Endothelial cell of umbilical vein (primary cell): ENCODE results near the gene HNRNPK. TPM values are rescaled to one million over a fixed set of nuclear protein-coding genes. Genes with fewer than 3 reads are reported as not detected.

Source experiments
- BruUV-seq: library from RNA; stranded (reverse); fragments of 400-500 nt; replicated peaks from 2 replicates; lab custom pipeline; 2021; lab: Mats Ljungman, UMichigan
- CTCF ChIA-PET: fragments of 300-600, 350-600 bp; sonication (Branson Sonifier 250); formaldehyde crosslinking; loops from one replicate; lab custom pipeline; 2021; ENCODE audit warnings: antibody characterized with exemption, inconsistent platforms; lab: Charles Lee
- POLR2A ChIA-PET: fragments of 300-600, 350-600 bp; sonication (Branson Sonifier 250); formaldehyde crosslinking; loops from one replicate; lab custom pipeline; 2021; ENCODE audit warnings: antibody characterized with exemption, inconsistent platforms; lab: Charles Lee
- DNase-seq: peaks from one replicate; pipeline ENCODE4 v3.0.0-alpha.2; 2011; ENCODE audit warnings: low read depth, low spot score
- FAIRE-seq: peaks from 2 replicates; lab custom pipeline; 2011; peaks lifted over from hg19 to GRCh38; lab: Jason Lieb, UNC
- H2AFZ ChIP-seq: 2 replicates; pipeline ENCODE4 v1.6.0; 2012; ENCODE audit warnings: low read depth, low read length, control low read depth, inconsistent platforms
- H3K27ac ChIP-seq: 2 replicates; pipeline ENCODE4 v1.5.1; 2011; ENCODE audit warnings: low read depth, mild to moderate bottlenecking, control low read depth, low read length, moderate library complexity; ENCODE audit not compliant: insufficient read depth
- H3K27me3 ChIP-seq, 2 experiments: 2 replicates each; pipeline versions ENCODE4 v1.6.0 to v1.6.1; 2011; ENCODE audit warnings: low read length in 2 of 2, mixed read lengths in 1 of 2; ENCODE audit not compliant: control insufficient read depth in 2 of 2, insufficient read depth in 2 of 2
- H3K36me3 ChIP-seq, 2 experiments: 2 replicates in 1 of 2; 3 replicates in 1 of 2; pipeline ENCODE4 v1.5.1; 2011; ENCODE audit warnings: low read length in 2 of 2, mild to moderate bottlenecking in 1 of 2, moderate library complexity in 1 of 2; ENCODE audit not compliant: control insufficient read depth in 2 of 2, insufficient read depth in 2 of 2; ENCODE audit errors: extremely low read depth in 1 of 2
- H3K4me1 ChIP-seq: 3 replicates; pipeline ENCODE4 v1.5.1; 2011; ENCODE audit warnings: mild to moderate bottlenecking, low read length; ENCODE audit not compliant: control insufficient read depth, insufficient read depth; ENCODE audit errors: extremely low read depth
- H3K4me2 ChIP-seq: 2 replicates; pipeline ENCODE4 v1.6.1; 2011; ENCODE audit warnings: low read length, control low read depth, mixed read lengths; ENCODE audit not compliant: insufficient read depth
- H3K4me3 ChIP-seq, 3 experiments: fragments of 200-600 bp in 1 of 3; sonication (generic), shearing (Covaris generic) in 1 of 3; replicated peaks in 1 of 3; 2 replicates each; pipeline ENCODE4 v1.5.1; 2011 to 2016; ENCODE audit warnings: control low read depth in 3 of 3, low read length in 3 of 3, mild to moderate bottlenecking in 2 of 3, inconsistent platforms in 1 of 3, low read depth in 1 of 3, moderate library complexity in 1 of 3; ENCODE audit not compliant: insufficient read depth in 1 of 3
- H3K79me2 ChIP-seq: 2 replicates; pipeline ENCODE4 v1.6.0; 2012; ENCODE audit warnings: low read length, inconsistent platforms; ENCODE audit not compliant: control insufficient read depth, insufficient read depth
- H3K9ac ChIP-seq: replicated peaks from 2 replicates; pipeline ENCODE3; 2011; ENCODE audit warnings: low read length, control low read depth; ENCODE audit not compliant: insufficient read depth; ENCODE audit errors: extremely low read depth
- H3K9me1 ChIP-seq: replicated peaks from 3 replicates; pipeline ENCODE4 v1.6.0; 2011; ENCODE audit warnings: mild to moderate bottlenecking, low read length; ENCODE audit not compliant: control insufficient read depth, insufficient read depth; ENCODE audit errors: extremely low read depth
- H3K9me3 ChIP-seq: replicated peaks from 2 replicates; pipeline ENCODE4 v1.5.1; 2012; ENCODE audit warnings: low read length, inconsistent platforms; ENCODE audit not compliant: control insufficient read depth, insufficient read depth
- H4K20me1 ChIP-seq: replicated peaks from 2 replicates; pipeline ENCODE3; 2011; ENCODE audit warnings: mild to moderate bottlenecking, low read length; ENCODE audit not compliant: control insufficient read depth, insufficient read depth; ENCODE audit errors: extremely low read depth
- CTCF ChIP-seq, 2 donors: IDR thresholded peaks; 1 replicate in 1 of 2; 2 replicates in 1 of 2; pipeline ENCODE4 v1.5.1; 2011; ENCODE audit warnings: low read length in 2 of 2, mild to moderate bottlenecking in 2 of 2, moderate library complexity in 2 of 2, control low read depth in 1 of 2, inconsistent platforms in 1 of 2, low read depth in 1 of 2; ENCODE audit not compliant: insufficient read depth in 1 of 2; ENCODE audit errors: extremely low read depth in 1 of 2
- EZH2 ChIP-seq: IDR thresholded peaks from 2 replicates; pipeline ENCODE4 v1.6.1; 2012; ENCODE audit warnings: borderline replicate concordance, low read depth, mild to moderate bottlenecking, moderate library complexity, low read length, inconsistent platforms; ENCODE audit not compliant: severe bottlenecking
- FOS ChIP-seq: IDR thresholded peaks from 2 replicates; pipeline ENCODE4 v1.6.1; 2011; ENCODE audit warnings: mild to moderate bottlenecking, low read length, moderate library complexity, borderline replicate concordance; ENCODE audit not compliant: insufficient read depth
- GATA2 ChIP-seq: IDR thresholded peaks from 2 replicates; pipeline ENCODE4 v1.7.0; 2011; ENCODE audit warnings: low read depth, mild to moderate bottlenecking, moderate library complexity, mixed read lengths, low read length; ENCODE audit not compliant: insufficient read length, insufficient read depth
- JUN ChIP-seq: IDR thresholded peaks from 2 replicates; pipeline ENCODE4 v1.6.1; 2011; ENCODE audit warnings: borderline replicate concordance, low read depth; ENCODE audit not compliant: insufficient read length, insufficient read depth
- MYC ChIP-seq: IDR thresholded peaks from one replicate; pipeline ENCODE4 v1.6.1; 2011; ENCODE audit warnings: mild to moderate bottlenecking, low read depth, low read length
- POLR2A ChIP-seq: IDR thresholded peaks from 2 replicates; pipeline ENCODE4 v1.6.1; 2012; ENCODE audit warnings: low read depth, mild to moderate bottlenecking, control low read depth, low read length
- POLR2AphosphoS5 ChIP-seq: IDR thresholded peaks from 2 replicates; pipeline ENCODE4 v1.6.1; 2012; ENCODE audit warnings: low read depth, mild to moderate bottlenecking, control low read depth, low read length, moderate library complexity; ENCODE audit not compliant: insufficient read depth
- dilution Hi-C: fragments of 300-500 bp; cut with MboI; formaldehyde crosslinking; loops from one replicate; pipeline ENCODE4 v1.15.0; 2019; ENCODE audit warnings: low sequenced_read_pairs; ENCODE audit not compliant: extremely low pct_ligation_motif_present
- intact Hi-C: fragments of 100-400 bp; cut with micrococcal nuclease; formaldehyde crosslinking; loops from one replicate; pipeline ENCODE4 v1.10.0; 2022
- polyA plus RNA-seq, 4 experiments: library from polyadenylated mRNA; depleted of rRNA in 3 of 4; stranded (reverse) in 3 of 4; unstranded in 1 of 4; fragments of >200 nt; gene quantifications; 2 replicates each; pipeline versions ENCODE4 v1.2.1 to v1.2.3, GENCODE V29; 2011 to 2012; ENCODE audit warnings: missing spikeins in 1 of 4
- total RNA-seq: library from RNA; stranded (reverse); gene quantifications from 2 replicates; pipeline ENCODE4 v1.2.3, GENCODE V29; 2021
- TF ChIP-seq, protein P1 (sequence below): IDR thresholded peaks from 2 replicates; pipeline ENCODE4 v1.6.1; 2011; ENCODE audit not compliant: insufficient read depth, insufficient read length

HNRNPK gene
- total and polyA plus RNA-seq, 2 donors (not counting 3 experiments of a cell fraction or from before 2014, with no cell fraction given) = 399 to 663 TPM

DNA sequence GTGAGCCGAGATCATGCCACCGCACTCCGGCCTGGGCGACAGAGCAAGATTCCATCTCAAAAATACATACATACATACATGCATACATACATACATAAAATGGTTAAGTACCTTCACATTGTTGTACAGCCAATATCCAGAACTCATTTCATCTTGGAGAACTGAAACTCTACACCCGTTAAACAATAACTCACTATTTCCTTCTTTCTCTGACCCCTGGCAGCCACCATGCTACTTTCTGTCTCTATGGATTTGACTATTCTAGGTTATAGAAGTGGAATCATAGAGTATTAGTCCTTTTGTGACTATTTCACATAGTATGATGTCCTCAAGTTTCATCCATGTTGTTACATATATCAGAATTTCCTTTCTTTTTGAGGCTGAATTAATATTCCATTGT lies 49.1 kb downstream of the HNRNPK start:
- no TSS peak for BruUV-seq
- H3K9me3 ChIP-seq = no peaks in the 10 kb centered on the region
- H3K36me3 ChIP-seq = no peaks in the 10 kb centered on the region
- CTCF ChIA-PET = interaction anchor here (3.1 kb wide), 1 partner anchor 330 kb away, joined by 15 read pairs; no protein-coding TSS in a partner anchor
- no peak overlapping the region for H3K4me3 ChIP-seq
- no peaks in the 10 kb centered on the region for H4K20me1 ChIP-seq
- TF ChIP-seq EZH2 (no peak), CTCF (IDR thresholded peaks at IDR 0.05; ENCODE audit: extremely low read depth in 1 of 2, insufficient read depth in 1 of 2, low read depth in 1 of 2, low read length in 2 of 2) (no peak), MYC (no peak), POLR2AphosphoS5 (no peak), GATA2 (no peak), POLR2A (no peak), FOS (no peak), JUN (no peak)
- TF ChIP-seq, protein P1, sequence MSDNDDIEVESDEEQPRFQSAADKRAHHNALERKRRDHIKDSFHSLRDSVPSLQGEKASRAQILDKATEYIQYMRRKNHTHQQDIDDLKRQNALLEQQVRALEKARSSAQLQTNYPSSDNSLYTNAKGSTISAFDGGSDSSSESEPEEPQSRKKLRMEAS = no peak
- intact Hi-C loops (no loop called here), dilution Hi-C loops (no loop called here)
- H3K4me2 ChIP-seq = no peak overlapping the region
- DNase-seq (no peak), FAIRE-seq (no peak)
- H3K27me3 ChIP-seq = peaks cover 0 to 4% of the 10 kb centered on the region in 2 experiments
- H3K4me1 ChIP-seq = peaks cover 7% of the 10 kb centered on the region
- POLR2A ChIA-PET = no interaction called here
- H3K9ac ChIP-seq = no peak overlapping the region
- H3K79me2 ChIP-seq = no peaks in the 10 kb centered on the region
- H3K27ac ChIP-seq = no peak overlapping the region
- no peak overlapping the region for H2AFZ ChIP-seq
- H3K9me1 ChIP-seq = no peaks in the 10 kb centered on the region
